HG03095 (cell line): ENCODE results near the gene DSTN.
"Not testable (repeated sequence)": the region's sequence is repeated elsewhere in the genome, so short reads cannot be mapped to it uniquely, and the experiment has no call there.

Source experiments
- ATAC-seq: cut with Tn5 transposase; IDR thresholded peaks from one replicate; pipeline ENCODE4 v1.9.1; 2021; ENCODE audit warnings: moderate library complexity; ENCODE audit not compliant: unreplicated experiment

DSTN gene

GRCh38 chr20:17648791-17649730 lies 79.2 kb downstream of the DSTN start:
- ATAC-seq = no peak

DNA sequence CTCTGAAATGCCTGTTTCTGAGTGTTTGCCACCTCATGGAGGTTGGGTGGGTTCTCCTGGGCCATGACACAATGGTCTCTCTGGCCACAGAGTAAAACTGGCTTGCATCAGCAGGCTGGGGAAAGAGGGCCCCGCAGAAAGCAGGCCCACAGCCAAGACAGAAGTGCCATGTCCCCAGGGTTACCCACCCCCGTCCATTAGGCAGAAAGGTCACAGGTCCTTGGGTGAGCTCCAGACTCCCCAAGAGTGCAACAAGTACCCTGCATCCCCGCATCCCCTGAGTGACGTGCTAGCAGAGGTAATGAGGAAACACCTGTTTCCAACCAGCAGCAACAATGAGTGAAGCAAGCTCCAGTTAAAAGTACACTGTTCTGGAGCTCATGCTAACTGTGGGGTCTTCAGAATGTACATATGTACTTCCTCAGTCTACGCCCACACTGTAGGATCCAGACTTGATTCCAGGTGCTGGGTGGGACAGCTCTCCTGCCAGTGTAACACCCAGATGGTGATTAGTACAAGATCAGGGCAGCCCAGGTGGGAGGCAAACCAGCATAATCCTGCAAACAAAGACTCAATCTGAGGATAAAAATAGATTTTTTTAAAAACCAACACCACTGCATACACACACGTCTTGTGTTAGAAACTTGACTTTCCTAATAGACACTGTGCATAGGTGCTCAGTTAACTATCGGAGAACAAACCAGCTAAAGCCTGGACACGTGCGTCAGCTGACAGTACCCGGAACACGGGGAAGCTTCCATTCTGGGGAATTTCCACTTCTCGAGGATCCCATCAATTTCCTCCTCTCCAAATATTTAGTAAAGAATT lies 80.6 kb downstream of the DSTN start:
- ATAC-seq = no peak

- no peak for ATAC-seq
These were observed 81.4 kb downstream of the DSTN start for GRCh38 chr20:17651129-17651759.

DNA sequence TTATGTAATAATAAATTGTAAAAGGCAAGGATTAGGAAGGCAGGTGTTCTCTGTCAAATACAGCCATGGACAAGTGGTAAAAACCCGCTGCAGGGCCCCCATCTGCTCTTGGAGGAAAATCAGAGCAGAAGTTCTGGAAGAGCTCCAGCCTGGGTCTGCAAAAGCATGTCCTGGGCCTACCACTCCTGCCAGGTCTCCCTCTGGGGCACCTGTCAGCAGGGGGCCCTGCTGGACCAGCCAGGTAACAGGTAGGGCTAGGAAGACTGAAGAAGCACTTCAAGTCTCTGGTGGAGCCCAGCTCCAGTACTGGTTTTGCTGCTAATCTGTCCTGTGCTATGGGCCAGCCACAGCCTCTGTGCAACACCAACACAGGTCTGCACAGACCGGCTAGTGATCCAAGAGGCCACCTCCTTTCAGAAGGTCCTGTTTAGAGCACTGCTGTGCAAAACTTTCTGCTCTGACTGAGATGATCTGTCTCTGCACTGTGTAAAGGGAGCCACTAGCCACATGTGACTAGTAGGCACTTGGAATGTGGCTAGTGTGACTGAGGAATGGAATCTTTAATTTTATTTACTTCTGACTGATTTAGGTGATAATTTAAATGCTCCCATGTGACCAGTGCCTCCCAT lies 82.0 kb downstream of the DSTN start:
- ATAC-seq = no peak

DNA sequence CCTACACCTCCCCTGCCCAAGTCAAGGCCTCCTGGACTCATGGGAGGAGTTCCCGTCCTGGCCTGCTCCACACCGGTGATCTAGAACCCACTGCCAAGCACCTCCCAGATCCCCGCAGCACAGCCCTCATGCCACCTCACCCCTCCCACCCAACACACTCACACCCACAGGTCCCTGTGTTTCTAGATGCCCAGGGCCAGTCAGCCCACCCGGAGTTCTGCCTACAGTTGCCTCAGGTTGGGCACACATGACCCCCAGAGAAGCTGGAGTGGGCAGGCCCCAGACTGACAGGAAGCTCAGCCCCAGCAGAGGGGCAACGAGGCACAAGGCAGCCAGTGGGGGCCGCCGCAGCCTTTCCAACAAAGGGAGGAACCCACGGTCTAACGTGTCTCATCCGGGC lies 82.5 kb downstream of the DSTN start:
- ATAC-seq = no peak

GRCh38 chr20:17653835-17654648 lies 84.2 kb downstream of the DSTN start:
- ATAC-seq = no peak

DNA sequence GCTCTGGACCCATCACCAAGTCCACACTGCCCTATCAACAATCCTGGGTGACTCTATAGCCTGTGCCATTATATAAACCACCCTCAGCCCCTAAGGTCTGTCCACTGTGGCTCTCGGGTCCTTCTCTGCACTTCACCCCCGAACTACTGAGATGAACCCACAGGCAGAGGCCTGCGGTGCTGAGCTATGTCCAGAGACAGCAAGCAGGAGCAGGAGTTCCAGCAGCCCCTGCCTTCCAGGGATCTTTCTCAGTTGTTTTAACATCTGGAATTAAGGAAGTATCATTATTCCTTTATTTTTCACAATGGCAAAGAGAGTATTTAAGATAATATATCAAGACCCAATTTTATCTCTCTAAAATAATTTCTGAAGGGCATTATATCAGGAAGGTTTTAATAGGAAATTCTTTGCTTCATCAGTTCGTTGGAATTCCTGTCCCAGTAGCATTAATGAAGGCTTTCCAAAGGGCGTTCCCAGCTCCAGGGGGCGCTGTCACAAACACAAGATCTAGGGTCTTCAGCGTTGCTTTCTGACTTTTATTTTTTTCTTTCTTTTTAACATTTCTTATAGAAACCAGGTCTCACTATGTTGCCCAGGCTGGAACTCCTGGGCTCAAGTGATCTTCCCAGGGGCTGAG lies 84.9 kb downstream of the DSTN start:
- no peak for ATAC-seq

DNA sequence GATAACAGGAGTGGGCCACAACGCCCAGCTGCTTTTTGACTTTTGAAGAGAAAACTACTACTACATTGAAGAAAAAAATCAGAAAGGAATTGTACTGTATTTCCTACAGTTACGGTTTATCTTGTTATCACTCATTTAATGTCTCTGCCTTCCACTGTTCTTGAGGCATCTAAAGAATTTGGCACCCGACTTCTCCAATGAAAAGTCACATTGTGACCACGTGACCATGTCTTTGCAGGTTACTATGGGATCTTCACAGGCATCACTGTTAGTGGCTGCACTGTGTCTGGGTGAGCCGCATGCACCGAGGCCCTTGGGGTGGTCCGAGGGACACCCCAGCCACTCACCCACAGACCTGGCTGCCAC lies 85.4 kb downstream of the DSTN start:
- ATAC-seq = no peak

DNA sequence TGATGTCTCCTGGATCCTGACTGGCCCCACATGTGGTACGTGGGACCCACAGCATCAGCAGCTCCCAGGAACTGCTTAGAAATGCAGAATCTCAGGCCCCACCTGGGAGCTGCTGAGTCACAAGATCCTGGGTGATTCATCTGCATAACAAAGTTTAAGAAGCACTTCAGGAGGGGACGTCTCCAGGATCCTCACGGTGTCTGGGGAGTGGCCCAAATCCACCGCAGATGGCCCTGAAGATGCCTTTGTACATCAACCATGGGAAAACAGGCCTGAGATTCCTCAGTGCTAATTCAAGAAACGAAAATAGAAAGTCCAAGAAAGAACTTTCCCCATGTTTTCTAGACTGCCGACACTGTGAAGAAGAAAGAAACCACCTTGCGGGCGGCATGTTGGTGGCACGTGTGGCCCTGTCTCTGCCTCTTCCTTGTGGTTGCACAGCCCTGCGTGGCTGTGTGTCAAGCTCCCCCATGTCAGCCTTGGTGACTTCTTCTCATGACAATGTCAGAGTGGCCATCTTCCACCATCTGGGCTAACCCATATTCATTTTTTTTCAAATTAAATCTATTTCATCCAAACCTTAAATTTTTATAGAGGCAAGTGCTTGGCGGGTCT lies 86.1 kb downstream of the DSTN start:
- no peak for ATAC-seq

DNA sequence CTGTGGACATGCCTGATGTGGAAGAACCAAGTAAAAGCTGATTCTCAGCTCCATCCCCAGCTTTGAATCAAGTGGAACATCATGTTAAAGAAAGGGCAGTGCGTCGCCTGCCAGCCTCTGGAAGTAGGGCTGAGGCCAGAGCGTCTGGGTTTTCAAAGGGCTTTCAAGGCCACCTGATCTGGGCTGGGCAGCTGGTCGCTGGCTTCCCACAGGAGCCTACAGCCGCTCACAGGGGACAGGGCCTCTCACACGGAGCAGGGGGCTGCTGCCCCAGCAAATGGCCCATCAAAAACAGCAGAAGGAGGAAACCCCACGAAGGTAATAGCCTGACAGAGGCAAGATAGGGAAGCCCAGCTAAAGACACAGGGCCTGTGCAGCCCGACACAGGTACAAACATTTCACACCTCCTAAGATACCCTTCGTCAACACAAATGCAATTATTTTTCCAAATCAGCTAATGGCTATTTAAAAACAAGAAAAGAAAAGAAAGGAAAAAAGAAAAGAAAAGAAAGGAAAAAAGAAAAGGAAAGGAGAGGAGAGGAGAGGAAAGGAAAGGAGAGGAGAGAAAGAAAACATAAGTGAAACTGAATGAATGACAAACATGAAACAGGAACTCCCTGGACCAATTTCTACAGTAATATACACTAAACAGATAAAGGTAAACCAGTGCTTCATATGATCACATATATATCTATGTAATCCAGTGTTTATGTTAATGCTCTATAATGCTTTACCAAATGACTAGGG lies 87.4 kb downstream of the DSTN start:
- ATAC-seq = no peak

DNA sequence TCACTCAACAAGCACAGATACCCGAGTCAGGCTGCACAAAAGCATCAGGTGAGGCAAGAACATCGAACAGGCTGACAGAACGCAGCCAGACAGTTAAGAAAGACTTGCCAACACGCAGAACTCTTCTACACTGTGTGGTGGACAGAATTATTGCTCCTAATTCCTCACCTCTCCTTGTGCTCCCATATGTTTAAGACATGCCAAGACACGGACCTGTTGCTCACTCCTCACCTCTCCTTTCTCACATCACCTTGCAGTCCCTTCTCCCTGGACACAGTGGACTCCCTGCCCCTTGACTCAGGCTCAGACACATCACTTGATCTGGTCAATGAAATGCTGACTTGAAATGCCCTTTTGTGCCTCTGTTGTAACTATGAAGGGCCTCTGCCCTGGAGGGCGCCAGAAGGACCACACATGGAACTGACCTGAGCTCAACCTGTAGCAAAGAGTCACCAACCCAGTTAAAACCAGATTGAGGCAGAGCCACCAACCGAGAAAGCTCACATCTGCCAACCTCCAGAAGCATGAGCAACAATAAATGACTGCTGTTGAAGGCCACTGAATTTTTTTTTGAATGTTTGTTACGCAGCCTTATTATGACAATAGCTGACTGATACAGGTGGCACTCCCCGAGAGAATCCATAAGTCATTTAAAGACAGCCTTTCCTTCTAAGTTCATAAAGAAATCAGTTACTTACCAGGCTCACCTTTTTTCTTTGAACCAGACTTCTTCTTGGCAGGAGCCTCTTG lies 88.2 kb downstream of the DSTN start:
- ATAC-seq = no peak

DNA sequence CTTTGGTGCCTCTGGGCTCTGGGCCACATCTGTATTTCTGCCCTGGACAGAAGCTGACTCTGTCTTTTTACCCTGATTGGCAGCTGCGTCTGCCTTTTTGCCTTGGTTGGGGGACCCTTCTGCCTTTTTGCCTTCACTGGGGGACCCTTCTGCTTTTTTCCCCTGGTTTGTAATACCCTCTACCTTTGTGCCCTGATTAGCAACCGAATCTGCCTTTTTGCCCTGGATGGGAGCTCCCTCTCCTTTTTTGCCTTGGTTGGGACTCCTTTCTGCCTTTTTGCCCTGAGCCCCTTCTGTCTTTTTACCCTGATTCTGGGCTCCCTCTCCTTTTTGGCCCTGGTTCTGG lies 88.7 kb downstream of the DSTN start:
- ATAC-seq = no peak

DNA sequence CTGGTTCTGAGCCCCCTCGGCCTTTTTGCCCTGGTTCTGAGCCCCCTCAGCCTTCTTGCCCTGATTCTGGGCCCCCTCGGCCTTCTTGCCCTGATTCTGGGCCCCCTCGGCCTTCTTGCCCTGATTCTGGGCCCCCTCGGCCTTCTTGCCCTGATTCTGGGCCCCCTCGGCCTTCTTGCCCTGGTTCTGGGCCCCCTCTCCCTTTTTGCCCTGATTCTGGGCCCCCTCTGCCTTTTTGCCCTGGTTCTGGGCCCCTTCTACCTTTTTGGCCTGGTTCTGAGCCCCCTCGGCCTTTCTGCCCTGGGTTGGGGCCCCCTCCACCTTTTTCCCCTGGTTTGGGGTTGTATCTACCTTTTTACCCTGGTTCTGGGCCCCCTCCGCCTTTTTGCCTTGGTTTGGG lies 89.5 kb downstream of the DSTN start:
- ATAC-seq = not testable (repeated sequence)
